ENCODE data around the gene ORM2. TPM values are rescaled to one million over a fixed set of nuclear protein-coding genes. Genes with fewer than 3 reads are reported as not detected.

The ORM2 gene
- total RNA-seq, 1 donor from 2014 or later, result 0.64 TPM

- no peak overlapping the region for H3K4me3 ChIP-seq
- peaks cover 0 to 13% of the 10 kb centered on the region in 2 donors for H3K4me1 ChIP-seq
- H3K36me3 ChIP-seq, result peaks cover 78 to 94% of the 10 kb centered on the region in 2 donors
- no peak for TF ChIP-seq CTCF (IDR thresholded peaks at IDR 0.05)
- DNase-seq (ENCODE audit: low spot score in 2 of 2), result no peak
- intact Hi-C loops (cut with DNase I), result loop anchor here (10.0 kb wide), 1 partner anchor 240 kb away; the partner anchor contains the start of gene ATP6V1G1
- H3K9me3 ChIP-seq, result no peaks in the 10 kb centered on the region
- H3K27ac ChIP-seq, result no peak overlapping the region
- H3K27me3 ChIP-seq, result no peaks in the 10 kb centered on the region
Measured at GRCh38 chr9:114344692-114345091, 15.0 kb downstream of the ORM2 start.

- peaks cover 0 to 17% of the 10 kb centered on the region in 2 donors for H3K4me1 ChIP-seq
- no peaks in the 10 kb centered on the region for H3K27me3 ChIP-seq
- H3K9me3 ChIP-seq, result no peaks in the 10 kb centered on the region
- H3K36me3 ChIP-seq, result peaks cover 80 to 94% of the 10 kb centered on the region in 2 donors
- no peak for DNase-seq (ENCODE audit: low spot score in 2 of 2)
- H3K27ac ChIP-seq, result no peak overlapping the region
- intact Hi-C loops (cut with DNase I), result loop anchor here (10.0 kb wide), 1 partner anchor 239 kb away; the partner anchor contains the start of gene ATP6V1G1
- no peak overlapping the region for H3K4me3 ChIP-seq
- no peak for TF ChIP-seq CTCF (IDR thresholded peaks at IDR 0.05)
Measured at GRCh38 chr9:114345493-114346065, 15.9 kb downstream of the ORM2 start.

- H3K4me3 ChIP-seq, result no peak overlapping the region
- intact Hi-C loops (cut with DNase I), result loop anchor here (10.0 kb wide), 1 partner anchor 239 kb away; the partner anchor contains the start of gene ATP6V1G1
- H3K9me3 ChIP-seq, result no peaks in the 10 kb centered on the region
- peaks cover 80 to 94% of the 10 kb centered on the region in 2 donors for H3K36me3 ChIP-seq
- TF ChIP-seq CTCF (IDR thresholded peaks at IDR 0.05), result no peak
- H3K27me3 ChIP-seq, result no peaks in the 10 kb centered on the region
- H3K4me1 ChIP-seq, result peaks cover 0 to 21% of the 10 kb centered on the region in 2 donors
- DNase-seq (ENCODE audit: low spot score in 2 of 2), result no peak
- no peak overlapping the region for H3K27ac ChIP-seq
Measured at GRCh38 chr9:114346146-114346545, 16.5 kb downstream of the ORM2 start.

- no peak for TF ChIP-seq CTCF (IDR thresholded peaks at IDR 0.05)
- intact Hi-C loops (cut with DNase I), result loop anchor here (2.0 to 10.0 kb wide), 2 partner anchors 19 to 237 kb away; partner anchors contain the start of gene ATP6V1G1
- Histone ChIP-seq H3K4me1 (peaks cover 0 to 21% of the 10 kb centered on the region in 2 donors), H3K27ac (no peak overlapping the region), H3K9me3 (no peaks in the 10 kb centered on the region), H3K4me3 (no peak overlapping the region), H3K36me3 (peaks cover 81 to 91% of the 10 kb centered on the region in 2 donors), H3K27me3 (no peaks in the 10 kb centered on the region)
- DNase-seq (ENCODE audit: low spot score in 2 of 2), result no peak
Measured at GRCh38 chr9:114347675-114348074, 18.0 kb downstream of the ORM2 start.

GRCh38 chr9:114348261-114348905 is 18.7 kb downstream of the ORM2 start:
- intact Hi-C loops (cut with DNase I), result loop anchor here (2.0 to 10.0 kb wide), 2 partner anchors 18 to 236 kb away; partner anchors contain the start of gene ATP6V1G1
- Histone ChIP-seq H3K4me3 (no peak overlapping the region), H3K9me3 (no peaks in the 10 kb centered on the region), H3K27ac (peak overlapping the region; percentile 70 to 77), H3K27me3 (no peaks in the 10 kb centered on the region), H3K4me1 (peaks cover 0 to 21% of the 10 kb centered on the region in 2 donors), H3K36me3 (peaks cover 77 to 86% of the 10 kb centered on the region in 2 donors)
- TF ChIP-seq CTCF (IDR thresholded peaks at IDR 0.05), result no peak
- DNase-seq (ENCODE audit: low spot score in 2 of 2), result no peak

All from ascending aorta (tissue), 2 donors.